Measurements from ENCODE around the gene TULP4. TPM values are rescaled to one million over a fixed set of nuclear protein-coding genes. Genes with fewer than 3 reads are reported as not detected.
"Not testable (repeated sequence)": the region's sequence is repeated elsewhere in the genome, so short reads cannot be mapped to it uniquely, and the experiment has no call there.

The TULP4 gene
- total RNA-seq, 2 donors from 2014 or later = 20.5 to 27.4 TPM

GRCh38 chr6:158441716-158442215, 129.5 kb downstream of the TULP4 start:
- Mint-ChIP-seq H3K9me3 (no peaks in the 10 kb centered on the region), H3K27ac (peak overlapping the region in 1 of 2 donors; percentile 72), H3K36me3 (no peaks in the 10 kb centered on the region)
- DNase-seq (ENCODE audit: low spot score in 2 of 2) (no peak), ATAC-seq (no peak)

- ATAC-seq (no peak), DNase-seq (ENCODE audit: low spot score in 2 of 2) (no peak)
- H3K36me3 Mint-ChIP-seq = no peaks in the 10 kb centered on the region
- peak overlapping the region in 1 of 2 donors; percentile 72 for H3K27ac Mint-ChIP-seq
- no peaks in the 10 kb centered on the region for H3K9me3 Mint-ChIP-seq
Observed at GRCh38 chr6:158442306-158442705, 130.0 kb downstream of the TULP4 start.

- Mint-ChIP-seq H3K36me3 (no peaks in the 10 kb centered on the region), H3K9me3 (no peaks in the 10 kb centered on the region), H3K27ac (no peak overlapping the region)
- no peak for DNase-seq (ENCODE audit: low spot score in 2 of 2)
- no peak for ATAC-seq
Observed at GRCh38 chr6:158445426-158446085, 133.3 kb downstream of the TULP4 start.

- Mint-ChIP-seq H3K9me3 (no peaks in the 10 kb centered on the region), H3K36me3 (no peaks in the 10 kb centered on the region), H3K27ac (no peak overlapping the region)
- ATAC-seq = no peak
- DNase-seq (ENCODE audit: low spot score in 2 of 2) = no peak
Observed at GRCh38 chr6:158448856-158449255, 136.6 kb downstream of the TULP4 start.

DNA sequence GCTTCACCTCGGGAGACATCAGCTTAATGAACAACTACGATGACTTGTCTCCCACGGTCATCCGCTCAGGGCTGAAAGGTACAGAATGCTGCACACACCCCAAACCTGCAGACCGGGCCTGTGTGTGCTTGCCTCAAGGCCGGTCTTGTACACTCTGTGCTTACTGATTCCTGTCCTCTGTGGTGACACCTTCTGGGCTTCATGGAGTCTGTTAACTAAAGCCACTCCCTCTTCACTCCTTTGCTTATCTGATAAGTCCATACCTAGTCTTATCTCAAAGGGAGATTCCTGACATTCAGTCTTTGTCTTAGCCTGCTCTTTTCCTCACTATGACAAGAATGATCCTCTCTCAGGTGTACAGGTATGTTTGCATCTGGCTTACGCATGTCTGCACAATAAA, 139.9 kb downstream of the TULP4 start:
- H3K36me3 Mint-ChIP-seq = no peaks in the 10 kb centered on the region
- no peaks in the 10 kb centered on the region for H3K9me3 Mint-ChIP-seq
- H3K27ac Mint-ChIP-seq = no peak overlapping the region
- no peak for ATAC-seq
- DNase-seq (ENCODE audit: low spot score in 2 of 2) = no peak

DNA sequence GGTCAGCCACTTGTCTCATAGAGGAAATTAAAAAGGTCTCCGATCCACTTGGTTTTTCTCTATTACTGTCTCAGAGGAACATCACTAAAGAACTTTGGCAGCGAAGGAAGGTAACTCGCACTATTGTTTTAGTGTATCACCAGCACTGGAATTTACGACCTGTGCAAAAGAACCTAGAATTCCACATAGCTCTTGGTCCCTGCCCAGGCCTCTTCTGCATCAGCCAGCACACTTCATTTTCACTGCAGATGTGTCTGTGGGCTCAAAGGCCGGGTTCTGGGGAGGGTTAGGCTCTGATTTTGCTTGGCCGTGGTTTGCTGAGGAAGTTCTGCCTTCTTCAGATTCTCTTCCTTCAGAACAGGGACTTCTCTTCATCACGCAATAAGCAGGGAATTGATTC, 144.9 kb downstream of the TULP4 start:
- no peak for ATAC-seq
- Mint-ChIP-seq H3K9me3 (no peaks in the 10 kb centered on the region), H3K27ac (no peak overlapping the region), H3K36me3 (peaks cover 0 to 4% of the 10 kb centered on the region in 2 donors)
- DNase-seq (ENCODE audit: low spot score in 2 of 2) = no peak

DNA sequence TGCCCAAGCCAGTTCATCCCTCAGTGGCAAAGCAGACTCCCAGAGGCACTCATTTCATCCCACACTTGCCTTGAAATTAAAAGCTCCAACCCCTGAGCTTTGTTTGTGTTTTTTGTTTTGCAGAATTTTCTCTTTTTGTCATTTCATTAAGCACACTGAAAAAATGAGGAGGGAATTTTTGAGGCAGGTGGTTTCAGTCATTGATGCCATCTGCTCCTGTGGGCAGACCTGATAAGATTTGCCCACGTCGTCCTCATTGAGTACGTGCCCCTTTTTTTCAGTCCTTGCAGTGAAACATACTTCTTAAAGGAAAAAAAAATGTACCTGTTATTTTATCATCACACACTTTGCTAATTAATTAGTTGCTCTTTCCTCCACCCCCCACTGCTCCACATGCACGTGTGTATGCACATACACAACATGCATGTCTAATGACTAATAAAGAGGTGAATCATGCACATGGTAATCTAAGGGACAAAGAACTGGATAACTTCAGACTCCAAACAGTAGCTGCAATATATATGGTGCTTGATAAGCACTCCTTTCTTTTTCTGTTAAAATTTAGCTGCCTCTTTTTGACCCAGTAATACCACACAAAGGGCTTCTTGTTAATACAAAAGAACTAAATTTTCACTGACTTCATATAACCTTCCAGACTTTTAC, 145.5 kb downstream of the TULP4 start:
- DNase-seq (ENCODE audit: low spot score in 2 of 2) = no peak
- Mint-ChIP-seq H3K9me3 (no peaks in the 10 kb centered on the region), H3K36me3 (peaks cover 0 to 6% of the 10 kb centered on the region in 2 donors), H3K27ac (no peak overlapping the region)
- no peak for ATAC-seq

DNA sequence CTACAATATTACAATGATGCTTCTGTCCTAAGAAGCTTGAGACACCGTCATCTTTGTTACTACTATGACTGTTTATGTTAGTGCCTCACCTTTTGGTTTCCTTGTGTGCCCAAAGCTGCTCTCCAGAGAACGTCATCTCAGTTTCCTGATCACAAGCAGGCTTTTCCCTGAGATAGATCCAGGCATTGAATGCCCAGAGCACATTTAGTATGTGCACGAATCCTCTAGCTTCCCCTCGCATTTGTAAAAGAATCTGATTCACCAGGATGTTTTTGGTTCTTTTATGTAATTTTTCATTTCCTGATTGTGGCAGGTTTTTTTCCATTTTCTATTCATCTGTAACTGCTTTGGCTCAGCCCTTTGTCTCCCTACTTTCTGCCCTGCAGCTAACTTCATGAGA, 147.5 kb downstream of the TULP4 start:
- H3K27ac Mint-ChIP-seq = peak overlapping the region; percentile 40 to 44
- DNase-seq (ENCODE audit: low spot score in 2 of 2) = no peak
- H3K36me3 Mint-ChIP-seq = peaks cover 0 to 6% of the 10 kb centered on the region in 2 donors

DNA sequence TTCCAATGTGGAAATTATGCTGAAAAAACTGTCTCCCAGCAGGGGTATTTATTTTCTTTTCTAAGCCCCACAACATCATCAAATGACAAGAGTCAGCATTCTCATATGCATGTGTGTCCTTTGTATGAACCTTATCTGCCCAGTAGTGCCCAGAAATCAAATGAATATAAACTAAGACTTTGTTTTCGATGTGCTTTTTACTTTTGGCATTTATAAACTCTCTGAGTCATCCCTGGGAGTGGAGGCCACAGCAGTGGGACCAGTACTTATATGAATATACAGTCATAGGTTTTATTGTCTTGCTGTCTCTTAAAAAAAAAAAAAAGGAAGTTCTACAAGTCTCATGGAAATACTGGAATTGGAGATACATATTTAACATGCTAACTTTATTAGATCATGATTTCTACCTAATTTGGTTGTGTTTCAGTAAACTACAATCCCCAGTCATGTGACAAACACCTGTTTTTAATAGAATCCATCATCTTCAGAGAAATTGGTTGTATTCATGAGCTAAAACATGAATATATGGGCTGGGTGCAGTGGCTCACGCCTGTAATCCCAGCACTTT, 148.4 kb downstream of the TULP4 start:
- H3K36me3 Mint-ChIP-seq = peaks cover 0 to 11% of the 10 kb centered on the region in 2 donors
- DNase-seq (ENCODE audit: low spot score in 2 of 2) = no peak
- H3K9me3 Mint-ChIP-seq = no peaks in the 10 kb centered on the region
- ATAC-seq = peak; percentile 64 to 71
- peak overlapping the region in 1 of 2 donors; percentile 55 for H3K27ac Mint-ChIP-seq

More for the DNA sequence above, 147.5 kb downstream of the TULP4 start:
- H3K9me3 Mint-ChIP-seq = no peaks in the 10 kb centered on the region
- peak in 1 of 2 donors; percentile 43 for ATAC-seq

DNA sequence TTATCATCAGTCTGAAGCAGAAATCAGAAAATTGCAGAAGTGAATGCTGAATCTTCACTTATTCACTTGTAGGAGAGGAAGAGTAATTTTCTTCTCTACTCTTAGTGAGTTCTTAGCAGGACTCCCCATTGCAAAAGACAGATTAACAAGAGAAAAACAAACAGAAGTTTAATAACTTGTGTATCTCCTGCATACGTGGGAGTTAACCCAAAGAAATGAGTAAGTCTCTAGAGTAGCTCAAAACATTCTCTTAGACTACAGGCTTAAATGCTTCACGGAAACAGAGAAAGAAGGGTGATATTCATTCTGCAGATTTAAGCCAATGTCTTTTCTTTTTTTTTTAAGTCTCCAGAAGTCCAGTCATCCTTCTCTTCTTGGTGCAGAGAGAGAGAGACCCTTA, 149.7 kb downstream of the TULP4 start:
- no peak for DNase-seq (ENCODE audit: low spot score in 2 of 2)
- no peaks in the 10 kb centered on the region for H3K9me3 Mint-ChIP-seq
- peaks cover 6 to 12% of the 10 kb centered on the region in 2 donors for H3K36me3 Mint-ChIP-seq
- H3K27ac Mint-ChIP-seq = peak overlapping the region in 1 of 2 donors; percentile 26
- no peak for ATAC-seq

- ATAC-seq = no peak
- Mint-ChIP-seq H3K36me3 (peaks cover 6 to 12% of the 10 kb centered on the region in 2 donors), H3K9me3 (no peaks in the 10 kb centered on the region), H3K27ac (no peak overlapping the region)
- no peak for DNase-seq (ENCODE audit: low spot score in 2 of 2)
Observed at GRCh38 chr6:158464483-158464882, 152.2 kb downstream of the TULP4 start.

DNA sequence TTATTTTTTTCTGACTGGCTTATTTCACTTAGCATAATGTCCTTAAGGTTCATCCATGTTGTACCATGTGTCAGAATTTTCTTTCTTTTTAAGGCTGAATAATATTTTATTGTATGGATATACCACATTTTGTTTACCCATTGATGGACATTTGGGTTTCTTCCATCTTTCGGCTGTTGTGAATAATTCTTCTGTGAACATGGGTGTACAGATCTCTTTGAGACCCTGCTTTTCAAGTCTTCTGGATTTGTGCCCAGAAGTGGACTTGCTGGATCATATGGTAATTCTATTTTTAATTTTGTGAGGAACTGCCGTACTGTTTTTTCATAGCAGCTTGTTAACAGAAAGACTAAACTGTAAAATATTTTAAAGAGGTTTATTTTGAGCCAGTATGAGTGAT, 153.0 kb downstream of the TULP4 start:
- ATAC-seq (no peak), DNase-seq (ENCODE audit: low spot score in 2 of 2) (no peak)
- H3K36me3 Mint-ChIP-seq = peaks cover 6 to 12% of the 10 kb centered on the region in 2 donors
- no peaks in the 10 kb centered on the region for H3K9me3 Mint-ChIP-seq
- H3K27ac Mint-ChIP-seq = peak overlapping the region in 1 of 2 donors; percentile 10

GRCh38 chr6:158465747-158466146, 153.5 kb downstream of the TULP4 start:
- H3K9me3 Mint-ChIP-seq = no peaks in the 10 kb centered on the region
- H3K27ac Mint-ChIP-seq = peak overlapping the region in 1 of 2 donors; percentile 10
- DNase-seq (ENCODE audit: low spot score in 2 of 2) (no peak), ATAC-seq (no peak)
- H3K36me3 Mint-ChIP-seq = peaks cover 6 to 12% of the 10 kb centered on the region in 2 donors

- no peak for DNase-seq (ENCODE audit: low spot score in 2 of 2)
- H3K27ac Mint-ChIP-seq = no peak overlapping the region
- H3K36me3 Mint-ChIP-seq = peaks cover 6% of the 10 kb centered on the region in 2 donors
- no peaks in the 10 kb centered on the region for H3K9me3 Mint-ChIP-seq
- ATAC-seq = no peak
Observed at GRCh38 chr6:158467923-158468322, 155.7 kb downstream of the TULP4 start.

GRCh38 chr6:158468666-158469065, 156.4 kb downstream of the TULP4 start:
- DNase-seq (ENCODE audit: low spot score in 2 of 2) (no peak), ATAC-seq (no peak)
- H3K36me3 Mint-ChIP-seq = peaks cover 6% of the 10 kb centered on the region in 2 donors
- H3K27ac Mint-ChIP-seq = no peak overlapping the region
- H3K9me3 Mint-ChIP-seq = no peaks in the 10 kb centered on the region

DNA sequence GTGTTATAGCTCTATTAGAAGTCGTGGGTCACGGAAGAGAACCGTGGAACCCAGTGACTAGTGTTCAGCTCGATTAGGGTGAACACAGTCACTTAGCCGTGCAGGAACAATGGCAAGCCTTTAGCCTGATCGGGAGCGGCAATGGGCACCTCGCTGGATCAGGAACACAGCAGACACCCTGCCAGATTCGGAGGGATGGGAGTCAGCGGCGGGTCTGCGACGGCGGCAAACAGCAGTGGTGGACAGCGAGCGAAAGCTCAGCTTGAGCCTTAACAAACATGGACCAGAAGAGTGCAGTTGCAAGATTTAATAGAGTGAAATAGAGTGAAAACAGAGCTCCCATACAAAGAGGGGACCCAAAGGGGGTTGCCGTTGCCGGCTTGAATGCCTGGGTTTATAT, 157.8 kb downstream of the TULP4 start:
- not testable (repeated sequence) for H3K9me3 Mint-ChIP-seq; ATAC-seq; H3K27ac Mint-ChIP-seq; H3K36me3 Mint-ChIP-seq; DNase-seq (ENCODE audit: low spot score in 2 of 2)

GRCh38 chr6:158471339-158471738, 159.1 kb downstream of the TULP4 start:
- peak overlapping the region in 1 of 2 donors; percentile 2 for H3K27ac Mint-ChIP-seq
- DNase-seq (ENCODE audit: low spot score in 2 of 2) (no peak), ATAC-seq (no peak)
- H3K9me3 Mint-ChIP-seq = no peaks in the 10 kb centered on the region
- peaks cover 0 to 3% of the 10 kb centered on the region in 2 donors for H3K36me3 Mint-ChIP-seq

Data from activated naive CD4-positive, alpha-beta T cell treated with anti-CD3 and anti-CD28 coated beads, Interleukin-2, amount 50 U/mL, for 72 hours (primary cell).